Measurements from ENCODE around the gene WNT4. TPM values are rescaled to one million over a fixed set of nuclear protein-coding genes. Genes with fewer than 3 reads are reported as not detected.

The WNT4 gene
- total RNA-seq, 1 experiment from 2014 or later = 0.70 TPM

- no peak for TF ChIP-seq ZNF416 (CRISPR knock-in tag; IDR thresholded peaks at IDR 0.05)
- TF ChIP-seq E2F4 (CRISPR knock-in tag; IDR thresholded peaks at IDR 0.05; ENCODE audit: borderline replicate concordance, low read depth) = no peak
- no peak for TF ChIP-seq CREB1 (CRISPR knock-in tag; IDR thresholded peaks at IDR 0.05)
- TF ChIP-seq FOXK1 (CRISPR knock-in tag; IDR thresholded peaks at IDR 0.05) = no peak
- no peak for TF ChIP-seq ZBTB21 (CRISPR knock-in tag; IDR thresholded peaks at IDR 0.05; ENCODE audit: borderline replicate concordance)
- no peak for TF ChIP-seq ZNF232 (CRISPR knock-in tag; IDR thresholded peaks at IDR 0.05)
- no peak for TF ChIP-seq ZNF671 (CRISPR knock-in tag; IDR thresholded peaks at IDR 0.05)
- no peak for TF ChIP-seq GRHL2 (CRISPR knock-in tag; IDR thresholded peaks at IDR 0.05; ENCODE audit: insufficient replicate concordance, severe bottlenecking)
- no peak for TF ChIP-seq JUN (CRISPR knock-in tag; IDR thresholded peaks at IDR 0.05)
- TF ChIP-seq IRF2 (CRISPR knock-in tag; IDR thresholded peaks at IDR 0.05; ENCODE audit: borderline replicate concordance, low read depth) = no peak
Measured at GRCh38 chr1:22110016-22110415, 32.9 kb downstream of the WNT4 start (continued).

- CTCF ChIA-PET = no interaction called here
- POLR2A ChIA-PET = no interaction called here
- Mint-ChIP-seq H3K27me3 (ENCODE audit: low read depth) (no peaks in the 10 kb centered on the region), H3K27ac (peak overlapping the region; percentile 1), H3K4me1 (peaks cover 12% of the 10 kb centered on the region; the same call in 1 of the 2 replicates), H3K36me3 (peaks cover 4% of the 10 kb centered on the region; the same call in 1 of the 2 replicates), H3K4me3 (no peak overlapping the region), H3K9me3 (no peaks in the 10 kb centered on the region)
- DNase-seq (ENCODE audit: low spot score) (no peak), ATAC-seq (no peak)
- no peak for TF ChIP-seq ZNF396 (CRISPR knock-in tag; IDR thresholded peaks at IDR 0.05; ENCODE audit: borderline replicate concordance)
- no peak for TF ChIP-seq MXD4 (CRISPR knock-in tag; IDR thresholded peaks at IDR 0.05; ENCODE audit: borderline replicate concordance)
Measured at GRCh38 chr1:22108339-22109105, 34.4 kb downstream of the WNT4 start.

GRCh38 chr1:22107126-22107525 is 35.8 kb downstream of the WNT4 start:
- ChIA-PET POLR2A (no interaction called here), CTCF (interaction anchor here (2.9 kb wide), 1 partner anchor 309 kb away, joined by 29 read pairs; no protein-coding TSS in a partner anchor)
- peaks cover 4% of the 10 kb centered on the region; the same call in 1 of the 2 replicates for H3K36me3 Mint-ChIP-seq
- no peak for TF ChIP-seq ATF6 (CRISPR knock-in tag; IDR thresholded peaks at IDR 0.05)
- no peak for TF ChIP-seq GABPB1 (CRISPR knock-in tag; IDR thresholded peaks at IDR 0.05)
- no peak for TF ChIP-seq MYBL2 (CRISPR knock-in tag; IDR thresholded peaks at IDR 0.05)
- no peak for TF ChIP-seq PRRX2 (CRISPR knock-in tag; IDR thresholded peaks at IDR 0.05)
- no peak for TF ChIP-seq FOXP4 (CRISPR knock-in tag; IDR thresholded peaks at IDR 0.05)
- TF ChIP-seq MLX (CRISPR knock-in tag; IDR thresholded peaks at IDR 0.05) = no peak
- no peak for TF ChIP-seq ETV6 (CRISPR knock-in tag; IDR thresholded peaks at IDR 0.05)
- no peaks in the 10 kb centered on the region for H3K27me3 Mint-ChIP-seq (ENCODE audit: low read depth)
- peaks cover 11% of the 10 kb centered on the region; the same call in 1 of the 2 replicates for H3K4me1 Mint-ChIP-seq
- ATAC-seq (no peak), DNase-seq (ENCODE audit: low spot score) (no peak)
- no peak overlapping the region for H3K4me3 Mint-ChIP-seq
- H3K27ac Mint-ChIP-seq = 0 out of 2 replicates have a peak overlapping the region, but pooled peaks have one; percentile 26
- H3K9me3 Mint-ChIP-seq = no peaks in the 10 kb centered on the region

All from WTC11 (cell line).